OCI-LY7 (cell line): ENCODE results near the gene MRPL20. TPM values are rescaled to one million over a fixed set of nuclear protein-coding genes. Genes with fewer than 3 reads are reported as not detected.

Source experiments
- BruUV-seq: library from RNA; stranded (reverse); fragments of 400-500 nt; replicated peaks from 2 replicates; lab custom pipeline; 2021; lab: Mats Ljungman, UMichigan
- CTCF ChIA-PET: fragments of 300-600 bp; sonication (Branson Sonifier 250); formaldehyde crosslinking; loops from one replicate; lab custom pipeline; 2022; ENCODE audit warnings: antibody characterized with exemption; ENCODE audit not compliant: unreplicated experiment; lab: Charles Lee
- POLR2A ChIA-PET: fragments of 300-600 bp; sonication (Branson Sonifier 250); formaldehyde crosslinking; loops from one replicate; lab custom pipeline; 2022; ENCODE audit warnings: antibody characterized with exemption; lab: Charles Lee
- DNase-seq: peaks from one replicate; pipeline ENCODE4 v3.0.0-alpha.2; 2015; ENCODE audit warnings: low spot score
- H2AFZ ChIP-seq: fragments of 200-600 bp; sonication (generic), shearing (Covaris generic); 2 replicates; pipeline ENCODE4 v1.6.1; 2014; ENCODE audit warnings: mild to moderate bottlenecking, antibody characterized with exemption, low read length, moderate library complexity
- H3K27ac ChIP-seq: fragments of 200-600 bp; sonication (generic); 2 replicates; pipeline ENCODE4 v1.5.1; 2014; ENCODE audit warnings: mixed run types, low read depth, mild to moderate bottlenecking, moderate library complexity, low read length, inconsistent platforms; ENCODE audit not compliant: poor library complexity, severe bottlenecking
- H3K36me3 ChIP-seq: fragments of 200-600 bp; sonication (generic); 2 replicates; pipeline ENCODE4 v1.6.1; 2014; ENCODE audit warnings: mild to moderate bottlenecking, antibody characterized with exemption, low read length, moderate library complexity, mixed read lengths; ENCODE audit not compliant: insufficient read depth
- H3K4me1 ChIP-seq: fragments of 200-600 bp; sonication (generic); 2 replicates; pipeline ENCODE4 v1.5.1; 2014; ENCODE audit warnings: mild to moderate bottlenecking, low read length; ENCODE audit not compliant: insufficient read depth, poor library complexity, severe bottlenecking
- H3K4me2 ChIP-seq: fragments of 200-600 bp; sonication (generic); 2 replicates; pipeline ENCODE4 v1.6.1; 2014; ENCODE audit warnings: mild to moderate bottlenecking, low read length
- H3K4me3 ChIP-seq: fragments of 200-600 bp; sonication (generic); 2 replicates; pipeline ENCODE4 v1.5.1; 2014; ENCODE audit warnings: mild to moderate bottlenecking, low read depth, low read length; ENCODE audit not compliant: poor library complexity, severe bottlenecking
- H3K79me2 ChIP-seq: fragments of 200-600 bp; sonication (generic); 2 replicates; pipeline ENCODE4 v1.6.1; 2016; ENCODE audit warnings: low read depth, mild to moderate bottlenecking, low read length, moderate library complexity, mixed read lengths; ENCODE audit not compliant: insufficient read depth
- H3K9me2 ChIP-seq: fragments of 200-600 bp; sonication (generic); 2 replicates; pipeline ENCODE4 v1.6.1; 2016; ENCODE audit warnings: mild to moderate bottlenecking, low read length, mixed read lengths; ENCODE audit not compliant: insufficient read depth
- H3K9me3 ChIP-seq: fragments of 200-600 bp; sonication (generic); 2 replicates; pipeline ENCODE4 v1.6.1; 2014; ENCODE audit warnings: mild to moderate bottlenecking, mixed run types, low read length, mixed read lengths
- H4K20me1 ChIP-seq: fragments of 200-600 bp; sonication (generic); 2 replicates; pipeline ENCODE4 v1.6.1; 2014; ENCODE audit warnings: mild to moderate bottlenecking, antibody characterized with exemption, low read length, moderate library complexity, mixed read lengths; ENCODE audit not compliant: insufficient read depth
- CTCF ChIP-seq: fragments of 200-600 bp; sonication (generic); conservative IDR thresholded peaks from 2 replicates; pipeline ENCODE4 v1.5.1; 2014; ENCODE audit warnings: mild to moderate bottlenecking, antibody characterized with exemption, low read length, moderate library complexity, mixed read lengths
- EZH2phosphoT487 ChIP-seq: fragments of 200-600 bp; sonication (generic); IDR thresholded peaks from 2 replicates; pipeline ENCODE4 v1.6.1; 2018; ENCODE audit warnings: low read depth, borderline replicate concordance, mild to moderate bottlenecking, mixed run types, antibody characterized with exemption, low read length, moderate library complexity, mixed read lengths
- intact Hi-C: fragments of 100-400 bp; cut with micrococcal nuclease; formaldehyde crosslinking; loops from one replicate; pipeline ENCODE4 v1.10.0; 2022; ENCODE audit not compliant: unreplicated experiment
- total RNA-seq, 2 experiments: library from RNA; depleted of rRNA in 1 of 2; stranded (reverse); fragments of >200 nt in 1 of 2; shearing (Covaris generic) in 1 of 2; gene quantifications; 2 replicates each; pipeline ENCODE4 v1.2.3, GENCODE V29; 2014 to 2022

MRPL20 gene
- total RNA-seq, 2 experiments from 2014 or later, result 143 to 165 TPM

GRCh38 chr1:1440262-1441001 is 33.3 kb upstream of the MRPL20 start:
- no peak overlapping the region for H3K4me2 ChIP-seq

GRCh38 chr1:1439546-1440261 is 32.6 kb upstream of the MRPL20 start:
- no peaks in the 10 kb centered on the region for H3K9me2 ChIP-seq
- no peaks in the 10 kb centered on the region for H3K4me1 ChIP-seq
- no peak overlapping the region for H2AFZ ChIP-seq
- no peak overlapping the region for H3K4me2 ChIP-seq
- no TSS peak for BruUV-seq
- no peak for TF ChIP-seq CTCF
- no peak for TF ChIP-seq EZH2phosphoT487
- H3K79me2 ChIP-seq, result no peaks in the 10 kb centered on the region
- no peak overlapping the region for H3K4me3 ChIP-seq
- intact Hi-C loops, result loop anchor here (5.0 kb wide), 1 partner anchor 63 kb away; no protein-coding TSS in a partner anchor
- H4K20me1 ChIP-seq, result no peaks in the 10 kb centered on the region
- H3K27ac ChIP-seq, result no peak overlapping the region
- POLR2A ChIA-PET, result no interaction called here
- CTCF ChIA-PET, result no interaction called here
- no peaks in the 10 kb centered on the region for H3K9me3 ChIP-seq
- H3K36me3 ChIP-seq, result no peaks in the 10 kb centered on the region
- DNase-seq, result no peak

More at GRCh38 chr1:1440262-1441001, 33.3 kb upstream of the MRPL20 start:
- BruUV-seq, result no TSS peak
- no peak for DNase-seq
- Histone ChIP-seq H3K27ac (no peak overlapping the region), H3K4me1 (no peaks in the 10 kb centered on the region), H3K9me3 (no peaks in the 10 kb centered on the region), H2AFZ (no peak overlapping the region), H3K79me2 (no peaks in the 10 kb centered on the region), H3K4me3 (no peak overlapping the region), H4K20me1 (no peaks in the 10 kb centered on the region), H3K9me2 (no peaks in the 10 kb centered on the region), H3K36me3 (no peaks in the 10 kb centered on the region)
- CTCF ChIA-PET, result no interaction called here
- POLR2A ChIA-PET, result no interaction called here
- intact Hi-C loops, result loop anchor here (5.0 kb wide), 1 partner anchor 62 kb away; no protein-coding TSS in a partner anchor
- TF ChIP-seq CTCF, result no peak
- TF ChIP-seq EZH2phosphoT487, result no peak
